Measurements from ENCODE around the gene MT2A. TPM values are rescaled to one million over a fixed set of nuclear protein-coding genes. Genes with fewer than 3 reads are reported as not detected.
"Not testable (repeated sequence)": the region's sequence is repeated elsewhere in the genome, so short reads cannot be mapped to it uniquely, and the experiment has no call there.

MT2A gene
- total RNA-seq, 1 donor from 2014 or later, result 3,908 TPM

- ATAC-seq (no peak), DNase-seq (ENCODE audit: low spot score) (no peak)
These were observed 9.8 kb downstream of the MT2A start for GRCh38 chr16:56618138-56618537.

GRCh38 chr16:56620339-56620897 lies 12.0 kb downstream of the MT2A start:
- DNase-seq (ENCODE audit: low spot score) (no peak), ATAC-seq (no peak)

- not testable (repeated sequence) for DNase-seq (ENCODE audit: low spot score); ATAC-seq
These were observed 13.5 kb downstream of the MT2A start for GRCh38 chr16:56621665-56622445.

- not testable (repeated sequence) for ATAC-seq; DNase-seq (ENCODE audit: low spot score)
These were observed 14.8 kb downstream of the MT2A start for GRCh38 chr16:56623184-56623583.

GRCh38 chr16:56623637-56624036 lies 15.3 kb downstream of the MT2A start:
- ATAC-seq, result no peak
- no peak for DNase-seq (ENCODE audit: low spot score)

GRCh38 chr16:56625140-56625942 lies 17.0 kb downstream of the MT2A start, which contains the start of gene MT1E:
MT1E (plus strand) TSS chr16:56625781; CDS start chr16:56625852, 71 bp downstream.
- DNase-seq (ENCODE audit: low spot score) (peak; percentile 93), ATAC-seq (peak; percentile 82)

- ATAC-seq (peak; percentile 37), DNase-seq (ENCODE audit: low spot score) (peak; percentile 74)
These were observed 17.7 kb downstream of the MT2A start for GRCh38 chr16:56625943-56626654.

- peak; percentile 3 for ATAC-seq
- DNase-seq (ENCODE audit: low spot score), result no peak
These were observed 18.3 kb downstream of the MT2A start for GRCh38 chr16:56626685-56627084.

GRCh38 chr16:56628486-56629350 lies 20.3 kb downstream of the MT2A start:
- ATAC-seq, result no peak
- DNase-seq (ENCODE audit: low spot score), result no peak

GRCh38 chr16:56629531-56629930 lies 21.1 kb downstream of the MT2A start:
- no peak for DNase-seq (ENCODE audit: low spot score)

GRCh38 chr16:56630134-56630533 lies 21.8 kb downstream of the MT2A start:
- DNase-seq (ENCODE audit: low spot score), result no peak
- no peak for ATAC-seq

More at GRCh38 chr16:56629531-56629930, 21.1 kb downstream of the MT2A start:
- ATAC-seq, result no peak

GRCh38 chr16:56631197-56631596 lies 22.8 kb downstream of the MT2A start:
- DNase-seq (ENCODE audit: low spot score), result no peak

GRCh38 chr16:56631832-56632155 lies 23.4 kb downstream of the MT2A start:
- no peak for ATAC-seq

More at GRCh38 chr16:56631197-56631596, 22.8 kb downstream of the MT2A start:
- ATAC-seq, result no peak

GRCh38 chr16:56632156-56632847 lies 23.9 kb downstream of the MT2A start, which contains the start of gene MT1M:
MT1M (plus strand) TSS chr16:56632659; CDS start chr16:56632732, 73 bp downstream.
- ATAC-seq (peak; percentile 85), DNase-seq (ENCODE audit: low spot score) (peak; percentile 94)

More at GRCh38 chr16:56631832-56632155, 23.4 kb downstream of the MT2A start:
- DNase-seq (ENCODE audit: low spot score), result no peak

GRCh38 chr16:56632848-56633365 lies 24.5 kb downstream of the MT2A start:
- ATAC-seq, result peak; percentile 1
- no peak for DNase-seq (ENCODE audit: low spot score)

GRCh38 chr16:56633535-56633934 lies 25.2 kb downstream of the MT2A start:
- no peak for ATAC-seq
- no peak for DNase-seq (ENCODE audit: low spot score)

GRCh38 chr16:56634715-56635440 lies 26.5 kb downstream of the MT2A start:
- DNase-seq (ENCODE audit: low spot score) (no peak), ATAC-seq (no peak)

GRCh38 chr16:56635441-56635967 lies 27.1 kb downstream of the MT2A start:
- ATAC-seq, result no peak

More at GRCh38 chr16:56635441-56635967, 27.1 kb downstream of the MT2A start:
- no peak for DNase-seq (ENCODE audit: low spot score)

Measured in left lobe of liver (tissue), 2 donors.